HepG2 (cell line): ENCODE data around the gene SPAAR.

ENCODE experiments used
- HNRNPH1 ChIP-seq: fragments of 200-400 bp; formaldehyde crosslinking; optimal IDR thresholded peaks from 2 replicates; pipeline ENCODE3; 2017; ENCODE audit warnings: mild to moderate bottlenecking, low read depth, low read length
- JUN ChIP-seq: sonication (generic); formaldehyde crosslinking; IDR thresholded peaks from 2 replicates; pipeline ENCODE4 v1.4.0; 2020; ENCODE audit warnings: mild to moderate bottlenecking, missing genetic modification reagents
- SOX6 ChIP-seq, 2 experiments: fragments of 450-650 bp in 1 of 2; sonication (generic) in 1 of 2; formaldehyde crosslinking in 1 of 2; IDR thresholded peaks; 2 replicates each; pipeline versions ENCODE4 v1.4.0 to v1.6.1; 2017 to 2020; ENCODE audit warnings: antibody characterized with exemption in 1 of 2, mild to moderate bottlenecking in 1 of 2, missing genetic modification reagents in 1 of 2
- ZNF841 ChIP-seq: sonication (generic); formaldehyde crosslinking; IDR thresholded peaks from 2 replicates; pipeline ENCODE4 v1.8.1; 2023; ENCODE audit warnings: missing genetic modification reagents, borderline replicate concordance
- TF ChIP-seq, protein P1 (sequence below): sonication (generic); formaldehyde crosslinking; IDR thresholded peaks from 2 replicates; pipeline ENCODE4 v1.5.0; 2020; ENCODE audit warnings: mild to moderate bottlenecking, missing genetic modification reagents, moderate library complexity
- TF ChIP-seq, protein P2 (sequence below): sonication (generic); formaldehyde crosslinking; IDR thresholded peaks from 2 replicates; pipeline ENCODE4 v1.4.0; 2020; ENCODE audit warnings: missing genetic modification reagents, mild to moderate bottlenecking, borderline replicate concordance

DNA sequence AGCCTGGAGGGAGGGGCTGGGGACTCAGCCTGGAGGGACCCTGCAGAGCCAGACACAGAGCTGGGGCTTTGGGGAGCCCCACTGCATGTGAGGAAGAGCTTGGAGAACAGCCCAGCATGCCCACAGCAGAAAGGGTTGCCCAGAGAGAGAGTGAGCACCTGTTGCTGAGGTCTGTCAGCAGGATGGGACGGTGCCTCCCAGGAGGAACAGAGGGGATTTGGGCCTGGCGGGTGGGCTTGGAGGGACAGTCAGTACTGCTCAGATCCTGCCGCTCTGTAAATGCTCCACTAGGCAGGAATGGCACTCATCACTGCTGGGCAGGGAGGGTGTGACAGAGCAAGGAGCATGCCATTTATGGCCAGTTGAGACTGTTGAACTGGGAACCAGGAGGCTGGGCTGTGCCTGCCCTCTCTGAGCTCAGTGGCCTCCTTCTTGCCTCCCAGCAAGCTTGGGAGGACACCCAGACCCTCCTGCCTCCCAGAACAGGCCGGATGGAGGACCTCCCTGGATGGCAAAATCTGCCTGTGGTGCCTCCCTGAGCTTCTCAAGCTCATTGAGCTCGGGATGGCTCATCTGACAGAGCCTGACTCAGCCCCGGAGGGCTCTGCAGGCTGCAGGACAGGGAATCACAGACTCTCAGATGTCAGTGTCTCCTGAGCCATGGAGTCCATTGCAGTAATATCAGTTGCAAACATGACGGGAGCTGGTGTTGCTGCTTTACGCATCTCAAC, 4.1 kb upstream of the SPAAR start:
- TF ChIP-seq ZNF841 (CRISPR knock-in tag) = no peak
- no peak for TF ChIP-seq HNRNPH1
- TF ChIP-seq, protein P1, sequence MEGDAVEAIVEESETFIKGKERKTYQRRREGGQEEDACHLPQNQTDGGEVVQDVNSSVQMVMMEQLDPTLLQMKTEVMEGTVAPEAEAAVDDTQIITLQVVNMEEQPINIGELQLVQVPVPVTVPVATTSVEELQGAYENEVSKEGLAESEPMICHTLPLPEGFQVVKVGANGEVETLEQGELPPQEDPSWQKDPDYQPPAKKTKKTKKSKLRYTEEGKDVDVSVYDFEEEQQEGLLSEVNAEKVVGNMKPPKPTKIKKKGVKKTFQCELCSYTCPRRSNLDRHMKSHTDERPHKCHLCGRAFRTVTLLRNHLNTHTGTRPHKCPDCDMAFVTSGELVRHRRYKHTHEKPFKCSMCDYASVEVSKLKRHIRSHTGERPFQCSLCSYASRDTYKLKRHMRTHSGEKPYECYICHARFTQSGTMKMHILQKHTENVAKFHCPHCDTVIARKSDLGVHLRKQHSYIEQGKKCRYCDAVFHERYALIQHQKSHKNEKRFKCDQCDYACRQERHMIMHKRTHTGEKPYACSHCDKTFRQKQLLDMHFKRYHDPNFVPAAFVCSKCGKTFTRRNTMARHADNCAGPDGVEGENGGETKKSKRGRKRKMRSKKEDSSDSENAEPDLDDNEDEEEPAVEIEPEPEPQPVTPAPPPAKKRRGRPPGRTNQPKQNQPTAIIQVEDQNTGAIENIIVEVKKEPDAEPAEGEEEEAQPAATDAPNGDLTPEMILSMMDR (CRISPR knock-in tag) = no peak
- no peak for TF ChIP-seq JUN (CRISPR knock-in tag)
- TF ChIP-seq SOX6 (IDR thresholded peaks at IDR 0.05) = no peak
- no peak for TF ChIP-seq SOX6 (CRISPR knock-in tag; IDR thresholded peaks at IDR 0.05)
- TF ChIP-seq, protein P2, sequence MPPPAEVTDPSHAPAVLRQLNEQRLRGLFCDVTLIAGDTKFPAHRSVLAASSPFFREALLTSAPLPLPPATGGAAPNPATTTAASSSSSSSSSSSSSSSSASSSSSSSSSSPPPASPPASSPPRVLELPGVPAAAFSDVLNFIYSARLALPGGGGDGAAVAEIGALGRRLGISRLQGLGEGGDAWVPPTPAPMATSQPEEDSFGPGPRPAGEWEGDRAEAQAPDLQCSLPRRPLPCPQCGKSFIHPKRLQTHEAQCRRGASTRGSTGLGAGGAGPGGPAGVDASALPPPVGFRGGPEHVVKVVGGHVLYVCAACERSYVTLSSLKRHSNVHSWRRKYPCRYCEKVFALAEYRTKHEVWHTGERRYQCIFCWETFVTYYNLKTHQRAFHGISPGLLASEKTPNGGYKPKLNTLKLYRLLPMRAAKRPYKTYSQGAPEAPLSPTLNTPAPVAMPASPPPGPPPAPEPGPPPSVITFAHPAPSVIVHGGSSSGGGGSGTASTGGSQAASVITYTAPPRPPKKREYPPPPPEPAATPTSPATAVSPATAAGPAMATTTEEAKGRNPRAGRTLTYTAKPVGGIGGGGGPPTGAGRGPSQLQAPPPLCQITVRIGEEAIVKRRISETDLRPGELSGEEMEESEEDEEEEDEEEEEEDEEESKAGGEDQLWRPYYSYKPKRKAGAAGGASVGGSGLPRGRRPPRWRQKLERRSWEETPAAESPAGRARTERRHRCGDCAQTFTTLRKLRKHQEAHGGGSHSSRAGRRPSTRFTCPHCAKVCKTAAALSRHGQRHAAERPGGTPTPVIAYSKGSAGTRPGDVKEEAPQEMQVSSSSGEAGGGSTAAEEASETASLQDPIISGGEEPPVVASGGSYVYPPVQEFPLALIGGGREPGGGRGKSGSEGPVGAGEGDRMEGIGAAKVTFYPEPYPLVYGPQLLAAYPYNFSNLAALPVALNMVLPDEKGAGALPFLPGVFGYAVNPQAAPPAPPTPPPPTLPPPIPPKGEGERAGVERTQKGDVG (CRISPR knock-in tag) = no peak
